ENCODE measurements around the gene USP21. TPM values are rescaled to one million over a fixed set of nuclear protein-coding genes. Genes with fewer than 3 reads are reported as not detected.
A peak's percentile ranks its signal among the peaks of the same experiment; 100 is the strongest.

The USP21 gene
- total and polyA plus RNA-seq, 9 of the 15 experiments (the other 6 are each of a cell fraction or from before 2014, with no cell fraction given): 4.9 to 52.4 (median 21.6) TPM

DNA sequence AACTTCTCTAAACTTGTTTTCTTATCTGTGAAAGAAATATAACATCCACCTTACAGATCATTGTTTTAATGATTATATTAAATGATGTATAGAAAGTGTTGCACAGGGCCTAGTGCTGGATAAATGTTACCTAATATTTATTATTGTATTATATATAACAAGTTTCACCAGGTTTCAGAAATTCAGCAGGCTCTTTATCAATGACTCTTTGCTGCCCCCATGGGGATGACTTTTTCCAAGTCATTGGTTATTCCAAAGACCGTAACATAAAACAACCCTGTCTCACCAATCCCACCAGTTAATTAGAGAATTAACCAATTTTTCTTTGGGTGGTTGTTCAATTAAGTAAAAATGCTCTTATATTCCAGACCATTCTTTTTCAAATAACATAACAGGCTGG lies 19.5 kb upstream of the USP21 start (continued):
- TF ChIP-seq, protein P1, sequence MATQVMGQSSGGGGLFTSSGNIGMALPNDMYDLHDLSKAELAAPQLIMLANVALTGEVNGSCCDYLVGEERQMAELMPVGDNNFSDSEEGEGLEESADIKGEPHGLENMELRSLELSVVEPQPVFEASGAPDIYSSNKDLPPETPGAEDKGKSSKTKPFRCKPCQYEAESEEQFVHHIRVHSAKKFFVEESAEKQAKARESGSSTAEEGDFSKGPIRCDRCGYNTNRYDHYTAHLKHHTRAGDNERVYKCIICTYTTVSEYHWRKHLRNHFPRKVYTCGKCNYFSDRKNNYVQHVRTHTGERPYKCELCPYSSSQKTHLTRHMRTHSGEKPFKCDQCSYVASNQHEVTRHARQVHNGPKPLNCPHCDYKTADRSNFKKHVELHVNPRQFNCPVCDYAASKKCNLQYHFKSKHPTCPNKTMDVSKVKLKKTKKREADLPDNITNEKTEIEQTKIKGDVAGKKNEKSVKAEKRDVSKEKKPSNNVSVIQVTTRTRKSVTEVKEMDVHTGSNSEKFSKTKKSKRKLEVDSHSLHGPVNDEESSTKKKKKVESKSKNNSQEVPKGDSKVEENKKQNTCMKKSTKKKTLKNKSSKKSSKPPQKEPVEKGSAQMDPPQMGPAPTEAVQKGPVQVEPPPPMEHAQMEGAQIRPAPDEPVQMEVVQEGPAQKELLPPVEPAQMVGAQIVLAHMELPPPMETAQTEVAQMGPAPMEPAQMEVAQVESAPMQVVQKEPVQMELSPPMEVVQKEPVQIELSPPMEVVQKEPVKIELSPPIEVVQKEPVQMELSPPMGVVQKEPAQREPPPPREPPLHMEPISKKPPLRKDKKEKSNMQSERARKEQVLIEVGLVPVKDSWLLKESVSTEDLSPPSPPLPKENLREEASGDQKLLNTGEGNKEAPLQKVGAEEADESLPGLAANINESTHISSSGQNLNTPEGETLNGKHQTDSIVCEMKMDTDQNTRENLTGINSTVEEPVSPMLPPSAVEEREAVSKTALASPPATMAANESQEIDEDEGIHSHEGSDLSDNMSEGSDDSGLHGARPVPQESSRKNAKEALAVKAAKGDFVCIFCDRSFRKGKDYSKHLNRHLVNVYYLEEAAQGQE (IDR thresholded peaks at IDR 0.05; ENCODE audit: borderline replicate concordance): peak; percentile 59; the same call in 1 of the 2 replicates
- TF ChIP-seq, protein P1 (CRISPR knock-in tag; IDR thresholded peaks at IDR 0.05; ENCODE audit: low read depth): no peak
- TF ChIP-seq MCM5 (IDR thresholded peaks at IDR 0.05; ENCODE audit: low read depth) (no peak), GABPA (tag; conservative IDR thresholded peaks at IDR 0.05; ENCODE audit: low read depth) (no peak), SMC3 (conservative IDR thresholded peaks at IDR 0.05; ENCODE audit: insufficient read depth, low read depth, low read length) (peak; percentile 30; the same call in 1 of the 2 replicates), RAD21 (CRISPR knock-in tag; conservative IDR thresholded peaks at IDR 0.05 in 1 of 2, IDR thresholded peaks at IDR 0.05 in 1 of 2) (peak; percentile 65 to 75), CBX1 (IDR thresholded peaks at IDR 0.05; ENCODE audit: low read depth) (no peak)
